Activated naive CD8-positive, alpha-beta T cell treated with anti-CD3 and anti-CD28 coated beads, Interleukin-2, amount 10 ng/mL, durations not matched to agents 7 days and 5 days (primary cell): Measurements from ENCODE around the gene CAP2. TPM values are rescaled to one million over a fixed set of nuclear protein-coding genes. Genes with fewer than 3 reads are reported as not detected.
"Not testable (repeated sequence)": the region's sequence is repeated elsewhere in the genome, so short reads cannot be mapped to it uniquely, and the experiment has no call there.

Experiments
- ATAC-seq: fragments of 150-1000 bp; cut with Tn5 transposase; one replicate; pipeline ENCODE4 v1.10.0; 2021; ENCODE audit warnings: low read depth, moderate library complexity
- POLR2A ChIA-PET: fragments of 350-600 bp; sonication (Branson Sonifier 250); formaldehyde crosslinking; loops from one replicate; lab custom pipeline; 2021; ENCODE audit warnings: antibody characterized with exemption; lab: Charles Lee
- DNase-seq: peaks from one replicate; pipeline ENCODE4 v3.0.0; 2021
- H3K27ac Mint-ChIP-seq: one replicate; pipeline ENCODE4 v1.8.0; 2022; ENCODE audit warnings: mild to moderate bottlenecking, mixed read lengths
- H3K27me3 Mint-ChIP-seq: one replicate; pipeline ENCODE4 v1.8.0; 2022; ENCODE audit warnings: mild to moderate bottlenecking, moderate library complexity, mixed read lengths
- H3K36me3 Mint-ChIP-seq: one replicate; pipeline ENCODE4 v1.8.0; 2021; ENCODE audit warnings: mild to moderate bottlenecking, mixed read lengths
- H3K4me1 Mint-ChIP-seq: one replicate; pipeline ENCODE4 v1.8.0; 2021; ENCODE audit warnings: mixed read lengths
- H3K4me3 Mint-ChIP-seq: one replicate; pipeline ENCODE4 v1.8.0; 2022; ENCODE audit warnings: mild to moderate bottlenecking, moderate library complexity, mixed read lengths
- H3K9me3 Mint-ChIP-seq: one replicate; pipeline ENCODE4 v1.8.0; 2021; ENCODE audit warnings: mixed read lengths
- total RNA-seq, 2 experiments: library from RNA; stranded (reverse); gene quantifications; one replicate each; pipeline ENCODE4 v1.2.3, GENCODE V29; 2021

Gene CAP2
- total RNA-seq, 2 experiments from 2014 or later, result not detected

GRCh38 chr6:17385660-17386059 lies 7.7 kb upstream of the CAP2 start:
- H3K27me3 Mint-ChIP-seq, result peaks cover 2% of the 10 kb centered on the region
- no peak overlapping the region for H3K27ac Mint-ChIP-seq
- no peaks in the 10 kb centered on the region for H3K4me1 Mint-ChIP-seq
- no peaks in the 10 kb centered on the region for H3K36me3 Mint-ChIP-seq
- no peak for DNase-seq
- POLR2A ChIA-PET, result no interaction called here
- H3K9me3 Mint-ChIP-seq, result no peaks in the 10 kb centered on the region
- no peak for ATAC-seq
- H3K4me3 Mint-ChIP-seq, result no peak overlapping the region

DNA sequence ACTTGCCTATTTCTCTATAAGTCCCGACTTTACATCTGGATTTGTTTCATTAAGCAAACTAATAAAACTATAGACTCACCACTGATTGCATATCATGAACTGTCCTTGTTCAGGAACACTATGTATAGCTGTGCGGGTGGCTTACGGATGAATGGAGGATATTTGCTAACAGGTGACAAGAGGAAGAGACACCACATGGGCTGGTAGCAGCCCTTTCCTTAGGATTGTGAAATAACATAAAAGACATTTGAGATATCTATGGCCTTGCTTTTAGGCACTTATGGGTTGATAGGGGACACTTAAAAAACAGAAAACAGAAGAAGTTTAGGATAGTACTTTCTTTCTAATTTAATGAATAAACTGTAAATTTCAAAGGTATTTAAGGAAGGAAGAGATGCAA lies 5.0 kb upstream of the CAP2 start:
- no peak for ATAC-seq
- H3K27ac Mint-ChIP-seq, result no peak overlapping the region
- no peak overlapping the region for H3K4me3 Mint-ChIP-seq
- POLR2A ChIA-PET, result no interaction called here
- peaks cover 26% of the 10 kb centered on the region for H3K27me3 Mint-ChIP-seq
- no peaks in the 10 kb centered on the region for H3K36me3 Mint-ChIP-seq
- no peak for DNase-seq
- no peaks in the 10 kb centered on the region for H3K4me1 Mint-ChIP-seq
- no peaks in the 10 kb centered on the region for H3K9me3 Mint-ChIP-seq

- POLR2A ChIA-PET, result no interaction called here
- no peak overlapping the region for H3K4me3 Mint-ChIP-seq
- DNase-seq, result no peak
- H3K27ac Mint-ChIP-seq, result no peak overlapping the region
- H3K9me3 Mint-ChIP-seq, result no peaks in the 10 kb centered on the region
- no peaks in the 10 kb centered on the region for H3K36me3 Mint-ChIP-seq
- H3K4me1 Mint-ChIP-seq, result peaks cover 1% of the 10 kb centered on the region
- ATAC-seq, result no peak
- peaks cover 33% of the 10 kb centered on the region for H3K27me3 Mint-ChIP-seq
Measured at GRCh38 chr6:17389274-17389847, 4.0 kb upstream of the CAP2 start.

GRCh38 chr6:17390276-17390675 lies 3.1 kb upstream of the CAP2 start:
- Mint-ChIP-seq H3K4me3 (no peak overlapping the region), H3K4me1 (peaks cover 1% of the 10 kb centered on the region), H3K27me3 (peaks cover 42% of the 10 kb centered on the region), H3K36me3 (no peaks in the 10 kb centered on the region), H3K27ac (no peak overlapping the region), H3K9me3 (no peaks in the 10 kb centered on the region)
- POLR2A ChIA-PET, result no interaction called here
- DNase-seq (no peak), ATAC-seq (no peak)

GRCh38 chr6:17391976-17392375 lies 1.4 kb upstream of the CAP2 start:
- Mint-ChIP-seq H3K9me3 (no peaks in the 10 kb centered on the region), H3K36me3 (no peaks in the 10 kb centered on the region), H3K27ac (no peak overlapping the region), H3K27me3 (peaks cover 50% of the 10 kb centered on the region), H3K4me1 (peaks cover 1% of the 10 kb centered on the region), H3K4me3 (no peak overlapping the region)
- POLR2A ChIA-PET, result no interaction called here
- no peak for ATAC-seq
- no peak for DNase-seq

- Mint-ChIP-seq H3K4me1 (peaks cover 1% of the 10 kb centered on the region), H3K36me3 (no peaks in the 10 kb centered on the region), H3K27ac (no peak overlapping the region), H3K27me3 (peaks cover 52% of the 10 kb centered on the region), H3K9me3 (no peaks in the 10 kb centered on the region), H3K4me3 (peak overlapping the region; percentile 41)
- ATAC-seq (no peak), DNase-seq (no peak)
- POLR2A ChIA-PET, result no interaction called here
Measured at GRCh38 chr6:17393892-17394631, 667 bp downstream of the CAP2 start.

DNA sequence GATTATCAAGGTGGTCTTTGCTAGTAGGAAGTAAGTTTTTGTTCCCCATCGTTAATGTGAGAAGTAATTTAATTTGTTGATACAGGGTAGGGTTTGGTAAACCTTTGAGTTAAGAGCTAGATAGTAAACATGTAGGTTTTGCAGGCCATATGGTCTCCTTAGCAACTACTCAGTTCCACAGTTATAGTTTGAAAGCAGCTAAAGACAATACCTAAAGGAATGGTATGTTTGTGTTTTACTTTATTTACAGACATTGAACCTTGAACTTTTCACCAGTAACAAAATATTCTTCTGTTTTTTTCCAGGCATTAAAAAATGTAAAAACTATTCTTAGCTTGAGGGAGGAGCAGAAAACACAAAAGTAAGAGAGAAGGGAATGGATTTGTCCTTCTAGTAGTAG lies 1.7 kb downstream of the CAP2 start:
- Mint-ChIP-seq H3K27ac (no peak overlapping the region), H3K36me3 (no peaks in the 10 kb centered on the region), H3K27me3 (peaks cover 52% of the 10 kb centered on the region), H3K4me1 (peaks cover 1% of the 10 kb centered on the region), H3K9me3 (peaks cover under 1% of the 10 kb centered on the region), H3K4me3 (no peak overlapping the region)
- ATAC-seq (no peak), DNase-seq (no peak)
- POLR2A ChIA-PET, result no interaction called here

DNA sequence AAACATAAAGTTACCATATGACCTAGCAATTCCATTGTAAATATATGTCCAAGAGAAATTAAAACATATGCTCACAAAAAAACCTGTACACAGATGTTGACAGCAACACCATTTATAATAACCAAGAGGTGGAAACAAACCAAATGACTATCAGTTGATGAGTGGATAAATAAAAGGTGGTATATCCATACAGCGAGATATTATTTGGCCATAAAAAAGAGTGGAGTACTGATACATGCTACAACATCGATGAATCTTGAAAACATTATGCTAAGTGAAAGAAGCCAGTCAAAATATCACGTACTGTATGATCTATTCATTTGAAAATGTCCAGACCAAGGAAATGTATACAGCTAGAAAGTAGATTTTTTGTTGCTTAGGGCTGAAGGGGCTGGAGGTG lies 2.9 kb downstream of the CAP2 start:
- Mint-ChIP-seq H3K36me3 (no peaks in the 10 kb centered on the region), H3K27ac (no peak overlapping the region), H3K4me3 (no peak overlapping the region), H3K9me3 (peaks cover 1% of the 10 kb centered on the region), H3K27me3 (peaks cover 47% of the 10 kb centered on the region), H3K4me1 (peaks cover 1% of the 10 kb centered on the region)
- POLR2A ChIA-PET, result no interaction called here
- ATAC-seq (no peak), DNase-seq (no peak)

GRCh38 chr6:17397764-17398194 lies 4.4 kb downstream of the CAP2 start:
- no peaks in the 10 kb centered on the region for H3K36me3 Mint-ChIP-seq
- peaks cover 1% of the 10 kb centered on the region for H3K4me1 Mint-ChIP-seq

DNA sequence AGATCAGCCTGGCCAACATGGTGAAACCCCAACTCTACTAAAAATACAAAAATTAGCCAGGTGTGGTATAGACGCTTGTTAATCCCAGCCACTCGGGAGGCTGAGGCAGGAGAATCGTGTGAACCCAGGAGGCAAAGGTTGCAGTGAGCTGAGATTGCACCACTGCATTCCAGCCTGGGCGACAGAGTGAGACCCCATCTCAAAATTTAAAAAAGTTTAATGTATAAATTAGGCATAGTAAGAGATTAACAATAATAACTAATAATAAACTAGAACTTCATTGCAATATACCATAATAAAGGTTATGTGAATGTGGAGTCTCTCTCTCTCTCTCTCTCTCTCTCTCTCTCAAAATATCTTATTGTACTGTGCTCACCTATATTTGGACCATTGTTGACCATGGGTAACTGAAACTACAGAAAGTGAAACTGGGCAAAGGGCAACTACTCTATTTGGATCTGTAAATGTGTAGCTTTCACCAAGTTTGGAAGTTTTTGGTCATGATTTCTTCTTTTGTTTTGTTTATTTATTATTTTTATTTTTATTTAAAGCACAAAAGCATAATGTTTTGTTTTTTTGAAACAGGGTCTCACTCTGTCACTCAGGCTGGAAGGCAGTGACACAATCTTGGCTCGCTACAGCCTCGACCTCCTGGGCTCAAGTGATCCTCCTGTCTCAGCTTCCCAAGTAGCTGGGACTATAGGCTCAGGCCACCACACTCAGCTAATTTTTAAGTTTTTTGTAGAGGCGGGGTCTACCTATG lies 12.0 kb downstream of the CAP2 start:
- H3K4me3 Mint-ChIP-seq, POLR2A ChIA-PET, ATAC-seq, H3K36me3 Mint-ChIP-seq, H3K4me1 Mint-ChIP-seq, H3K27me3 Mint-ChIP-seq, H3K9me3 Mint-ChIP-seq, H3K27ac Mint-ChIP-seq, DNase-seq: not testable (repeated sequence)

More at GRCh38 chr6:17397764-17398194, 4.4 kb downstream of the CAP2 start:
- no peak overlapping the region for H3K4me3 Mint-ChIP-seq
- peaks cover 32% of the 10 kb centered on the region for H3K27me3 Mint-ChIP-seq
- POLR2A ChIA-PET, result no interaction called here
- DNase-seq (no peak), ATAC-seq (no peak)
- no peak overlapping the region for H3K27ac Mint-ChIP-seq
- H3K9me3 Mint-ChIP-seq, result peaks cover 1% of the 10 kb centered on the region

DNA sequence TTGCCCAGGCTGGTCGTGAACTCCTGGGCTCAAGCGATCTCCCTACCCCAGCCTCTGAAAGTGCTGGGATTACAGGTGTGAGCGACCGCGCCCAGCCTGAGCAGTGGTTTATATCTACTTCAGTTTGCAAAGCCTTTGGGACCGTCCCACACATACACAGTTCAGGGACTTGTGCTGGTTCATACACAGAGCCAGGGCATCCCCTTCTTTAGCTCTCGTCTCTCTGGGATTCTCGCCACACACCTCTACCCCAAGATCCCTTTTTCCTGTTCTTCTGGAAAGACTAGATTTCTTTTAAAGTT lies 12.5 kb downstream of the CAP2 start:
- Mint-ChIP-seq H3K4me1 (no peaks in the 10 kb centered on the region), H3K9me3 (peaks cover 6% of the 10 kb centered on the region), H3K36me3 (no peaks in the 10 kb centered on the region), H3K4me3 (no peak overlapping the region), H3K27me3 (no peaks in the 10 kb centered on the region), H3K27ac (no peak overlapping the region)
- POLR2A ChIA-PET, result no interaction called here
- ATAC-seq (no peak), DNase-seq (no peak)

DNA sequence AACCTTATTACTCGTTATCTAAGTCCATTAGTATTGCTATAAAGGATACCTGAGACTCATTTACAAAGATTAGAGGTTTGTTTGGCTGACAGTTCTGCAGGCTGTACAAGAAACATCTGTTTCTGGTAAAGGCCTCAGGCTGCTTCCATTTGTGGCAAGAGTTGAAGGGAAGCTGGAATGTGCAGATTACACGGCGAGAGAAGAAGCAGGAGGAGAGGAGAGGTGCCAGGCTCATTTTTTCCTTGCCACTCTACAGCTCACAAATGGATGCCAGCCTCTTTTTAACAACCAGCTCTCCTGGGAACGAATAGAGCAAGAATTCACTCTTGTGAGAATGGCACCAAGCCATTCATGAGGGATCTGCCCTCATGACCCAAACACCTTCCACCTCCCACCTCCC lies 14.7 kb downstream of the CAP2 start:
- no peaks in the 10 kb centered on the region for H3K27me3 Mint-ChIP-seq
- H3K4me3 Mint-ChIP-seq, result no peak overlapping the region
- H3K9me3 Mint-ChIP-seq, result peaks cover 7% of the 10 kb centered on the region
- ATAC-seq, result no peak
- no peaks in the 10 kb centered on the region for H3K4me1 Mint-ChIP-seq
- POLR2A ChIA-PET, result interaction anchor here (0.5 kb wide), 1 partner anchor 978 kb away, joined by 4 read pairs; no protein-coding TSS in a partner anchor
- DNase-seq, result no peak
- H3K36me3 Mint-ChIP-seq, result no peaks in the 10 kb centered on the region
- no peak overlapping the region for H3K27ac Mint-ChIP-seq

GRCh38 chr6:17410281-17410680 lies 16.9 kb downstream of the CAP2 start:
- Mint-ChIP-seq H3K4me3 (no peak overlapping the region), H3K4me1 (no peaks in the 10 kb centered on the region), H3K36me3 (no peaks in the 10 kb centered on the region), H3K9me3 (peaks cover 7% of the 10 kb centered on the region), H3K27ac (no peak overlapping the region), H3K27me3 (no peaks in the 10 kb centered on the region)
- DNase-seq, result no peak
- POLR2A ChIA-PET, result no interaction called here
- ATAC-seq, result no peak

GRCh38 chr6:17413313-17413750 lies 19.9 kb downstream of the CAP2 start:
- H3K4me1 Mint-ChIP-seq, result no peaks in the 10 kb centered on the region
- peaks cover 8% of the 10 kb centered on the region for H3K27me3 Mint-ChIP-seq
- no peak overlapping the region for H3K4me3 Mint-ChIP-seq
- POLR2A ChIA-PET, result no interaction called here
- H3K36me3 Mint-ChIP-seq, result no peaks in the 10 kb centered on the region
- ATAC-seq (no peak), DNase-seq (no peak)
- H3K9me3 Mint-ChIP-seq, result peaks cover 7% of the 10 kb centered on the region
- H3K27ac Mint-ChIP-seq, result no peak overlapping the region
